Measurements from ENCODE around the gene UMODL1.

UMODL1 gene

GRCh38 chr21:42058631-42059111, 12.4 kb upstream of the UMODL1 start:
- no peak for DNase-seq (ENCODE audit: low spot score)
- in situ Hi-C loops (cut with MboI; ENCODE audit: low sequenced_read_pairs, unreplicated experiment), result no loop called here
- no peak for TF ChIP-seq CTCF (IDR thresholded peaks at IDR 0.05; ENCODE audit: borderline replicate concordance, control extremely low read depth, extremely low read depth, insufficient read depth, missing control alignments)

GRCh38 chr21:42059141-42059540, 12.0 kb upstream of the UMODL1 start:
- no peak for TF ChIP-seq CTCF (IDR thresholded peaks at IDR 0.05; ENCODE audit: borderline replicate concordance, control extremely low read depth, extremely low read depth, insufficient read depth, missing control alignments)
- in situ Hi-C loops (cut with MboI; ENCODE audit: low sequenced_read_pairs, unreplicated experiment), result no loop called here
- DNase-seq (ENCODE audit: low spot score), result no peak

- no peak for TF ChIP-seq CTCF (IDR thresholded peaks at IDR 0.05; ENCODE audit: borderline replicate concordance, control extremely low read depth, extremely low read depth, insufficient read depth, missing control alignments)
- in situ Hi-C loops (cut with MboI; ENCODE audit: low sequenced_read_pairs, unreplicated experiment), result no loop called here
- DNase-seq (ENCODE audit: low spot score), result no peak
Measured at GRCh38 chr21:42059721-42060120, 11.4 kb upstream of the UMODL1 start.

GRCh38 chr21:42060166-42060565, 11.0 kb upstream of the UMODL1 start:
- DNase-seq (ENCODE audit: low spot score), result no peak
- no peak for TF ChIP-seq CTCF (IDR thresholded peaks at IDR 0.05; ENCODE audit: borderline replicate concordance, control extremely low read depth, extremely low read depth, insufficient read depth, missing control alignments)
- in situ Hi-C loops (cut with MboI; ENCODE audit: low sequenced_read_pairs, unreplicated experiment), result no loop called here

GRCh38 chr21:42061195-42061985, 9.7 kb upstream of the UMODL1 start:
- in situ Hi-C loops (cut with MboI; ENCODE audit: low sequenced_read_pairs, unreplicated experiment), result no loop called here
- TF ChIP-seq CTCF (IDR thresholded peaks at IDR 0.05; ENCODE audit: borderline replicate concordance, control extremely low read depth, extremely low read depth, insufficient read depth, missing control alignments), result no peak
- DNase-seq (ENCODE audit: low spot score), result peak; percentile 88

- in situ Hi-C loops (cut with MboI; ENCODE audit: low sequenced_read_pairs, unreplicated experiment), result no loop called here
- no peak for TF ChIP-seq CTCF (IDR thresholded peaks at IDR 0.05; ENCODE audit: borderline replicate concordance, control extremely low read depth, extremely low read depth, insufficient read depth, missing control alignments)
- no peak for DNase-seq (ENCODE audit: low spot score)
Measured at GRCh38 chr21:42061986-42062235, 9.2 kb upstream of the UMODL1 start.

Data from GM13976 (cell line).